Endodermal cell (in vitro differentiated cells): ENCODE results near the gene GARIN5B. TPM values are rescaled to one million over a fixed set of nuclear protein-coding genes. Genes with fewer than 3 reads are reported as not detected.

Source experiments
- DNase-seq: peaks from one replicate; pipeline ENCODE4 v3.0.0-alpha.2; 2017
- H3K27ac ChIP-seq: 2 replicates; pipeline ENCODE4 v1.5.1; 2013; ENCODE audit warnings: mild to moderate bottlenecking, low read depth, low read length, moderate library complexity
- H3K27me3 ChIP-seq: 2 replicates; pipeline ENCODE4 v1.6.1; 2013; ENCODE audit warnings: mild to moderate bottlenecking, low read length, moderate library complexity; ENCODE audit not compliant: insufficient read depth, control insufficient read depth, poor library complexity, severe bottlenecking
- H3K36me3 ChIP-seq: 2 replicates; pipeline ENCODE4 v1.7.0; 2013; ENCODE audit warnings: mild to moderate bottlenecking, low read length, moderate library complexity; ENCODE audit not compliant: control insufficient read depth, insufficient read depth
- H3K4me1 ChIP-seq: one replicate; pipeline ENCODE4 v1.7.0; 2013; ENCODE audit warnings: low read length; ENCODE audit not compliant: control insufficient read depth, insufficient read depth
- H3K4me3 ChIP-seq: 2 replicates; pipeline ENCODE4 v1.5.1; 2013; ENCODE audit warnings: mild to moderate bottlenecking, low read length, moderate library complexity
- H3K9ac ChIP-seq: 2 replicates; pipeline ENCODE4 v1.6.1; 2013; ENCODE audit warnings: mild to moderate bottlenecking, low read length, moderate library complexity; ENCODE audit not compliant: poor library complexity, severe bottlenecking; ENCODE audit errors: extremely low read depth
- H3K9me3 ChIP-seq: 2 replicates; pipeline ENCODE4 v1.6.1; 2013; ENCODE audit warnings: mild to moderate bottlenecking, low read length, moderate library complexity; ENCODE audit not compliant: control insufficient read depth
- H3K27ac Mint-ChIP-seq: 2 replicates; pipeline ENCODE4 v1.8.0; 2020; ENCODE audit warnings: mixed read lengths
- H3K27me3 Mint-ChIP-seq: 2 replicates; pipeline ENCODE4 v1.8.0; 2021; ENCODE audit warnings: mild to moderate bottlenecking, mixed read lengths; ENCODE audit not compliant: insufficient read depth
- H3K36me3 Mint-ChIP-seq: 2 replicates; pipeline ENCODE4 v1.8.0; 2020; ENCODE audit warnings: low read depth, mixed read lengths
- H3K4me1 Mint-ChIP-seq: 2 replicates; pipeline ENCODE4 v1.8.0; 2020; ENCODE audit warnings: mixed read lengths
- H3K4me3 Mint-ChIP-seq: 2 replicates; pipeline ENCODE4 v1.8.0; 2020; ENCODE audit warnings: mild to moderate bottlenecking, moderate library complexity, mixed read lengths
- H3K9me3 Mint-ChIP-seq: 2 replicates; pipeline ENCODE4 v1.8.0; 2020; ENCODE audit warnings: mild to moderate bottlenecking, mixed read lengths
- WGBS, 2 experiments: methylation state at CpG; one replicate each; pipeline versions ENCODE4 v1.1.5 to v1.1.7; 2013; ENCODE audit warnings: missing lambda C conversion rate in 2 of 2, mixed read lengths in 1 of 2; ENCODE audit not compliant: insufficient coverage in 1 of 2, insufficient read length in 1 of 2; 5-methylcytosine and 5-hydroxymethylcytosine counted together
- total RNA-seq, 2 donors: library from RNA; stranded (reverse); fragmentation: NEBNext Ultra II Directional in 1 of 2; extraction: Animal tissue kit (Norgen Biotek cat#: 25700) in 1 of 2; gene quantifications; 2 replicates in 1 of 2; 3 replicates in 1 of 2; pipeline ENCODE4 v1.2.1, GENCODE V29; 2021
- TF ChIP-seq, protein P1 (sequence below): fragments of 200-600 bp; sonication (generic); conservative IDR thresholded peaks from 2 replicates; pipeline ENCODE4 v1.5.0; 2021; ENCODE audit warnings: antibody characterized with exemption, mild to moderate bottlenecking

Gene GARIN5B
- total RNA-seq, 2 donors from 2014 or later: 0.09 to 0.11 TPM

GRCh38 chr19:55310498-55310897, 52.6 kb downstream of the GARIN5B start:
- H3K27me3 Mint-ChIP-seq: no peaks in the 10 kb centered on the region
- no peaks in the 10 kb centered on the region for H3K27me3 ChIP-seq
- H3K4me3 Mint-ChIP-seq: no peak overlapping the region
- peaks cover 46% of the 10 kb centered on the region for H3K36me3 ChIP-seq
- H3K9me3 Mint-ChIP-seq: no peaks in the 10 kb centered on the region
- no peak for DNase-seq
- WGBS, 2 experiments: 89 to 92% methylated on average over 6 to 7 of the region's 7 CpGs
- H3K4me3 ChIP-seq: no peak overlapping the region
- peaks cover 3% of the 10 kb centered on the region for H3K4me1 Mint-ChIP-seq
- TF ChIP-seq, protein P1, sequence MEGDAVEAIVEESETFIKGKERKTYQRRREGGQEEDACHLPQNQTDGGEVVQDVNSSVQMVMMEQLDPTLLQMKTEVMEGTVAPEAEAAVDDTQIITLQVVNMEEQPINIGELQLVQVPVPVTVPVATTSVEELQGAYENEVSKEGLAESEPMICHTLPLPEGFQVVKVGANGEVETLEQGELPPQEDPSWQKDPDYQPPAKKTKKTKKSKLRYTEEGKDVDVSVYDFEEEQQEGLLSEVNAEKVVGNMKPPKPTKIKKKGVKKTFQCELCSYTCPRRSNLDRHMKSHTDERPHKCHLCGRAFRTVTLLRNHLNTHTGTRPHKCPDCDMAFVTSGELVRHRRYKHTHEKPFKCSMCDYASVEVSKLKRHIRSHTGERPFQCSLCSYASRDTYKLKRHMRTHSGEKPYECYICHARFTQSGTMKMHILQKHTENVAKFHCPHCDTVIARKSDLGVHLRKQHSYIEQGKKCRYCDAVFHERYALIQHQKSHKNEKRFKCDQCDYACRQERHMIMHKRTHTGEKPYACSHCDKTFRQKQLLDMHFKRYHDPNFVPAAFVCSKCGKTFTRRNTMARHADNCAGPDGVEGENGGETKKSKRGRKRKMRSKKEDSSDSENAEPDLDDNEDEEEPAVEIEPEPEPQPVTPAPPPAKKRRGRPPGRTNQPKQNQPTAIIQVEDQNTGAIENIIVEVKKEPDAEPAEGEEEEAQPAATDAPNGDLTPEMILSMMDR: no peak
- no peak overlapping the region for H3K9ac ChIP-seq
- no peak overlapping the region for H3K27ac ChIP-seq
- H3K27ac Mint-ChIP-seq: no peak overlapping the region
- peaks cover 45% of the 10 kb centered on the region for H3K36me3 Mint-ChIP-seq
- H3K4me1 ChIP-seq: peaks cover 3% of the 10 kb centered on the region
- H3K9me3 ChIP-seq: no peaks in the 10 kb centered on the region

DNA sequence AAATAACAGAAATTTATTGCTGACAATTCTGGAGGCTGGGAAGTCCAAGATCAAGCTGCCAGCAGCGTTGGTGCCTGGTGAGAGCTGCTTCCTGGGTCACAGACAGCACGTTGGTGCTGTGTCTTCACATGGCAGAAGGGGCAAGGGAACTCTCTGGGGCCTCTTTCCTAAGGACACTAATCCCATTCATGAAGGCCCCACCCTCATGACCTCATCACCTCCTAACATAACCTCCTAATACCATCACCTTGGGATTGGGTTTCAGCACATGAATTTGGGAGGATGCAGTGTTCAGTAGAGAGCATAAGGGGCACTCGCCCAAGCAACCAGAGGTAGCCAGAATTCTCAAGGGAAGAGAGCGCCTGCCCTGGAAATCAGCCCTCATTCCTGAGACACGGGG, 53.6 kb downstream of the GARIN5B start:
- 89 to 95% methylated on average over 3 to 5 of the region's 5 CpGs for WGBS, 2 experiments
- H3K4me1 ChIP-seq: peaks cover 2% of the 10 kb centered on the region
- peaks cover 56% of the 10 kb centered on the region for H3K36me3 ChIP-seq
- no peaks in the 10 kb centered on the region for H3K27me3 ChIP-seq
- Mint-ChIP-seq H3K9me3 (no peaks in the 10 kb centered on the region), H3K27ac (no peak overlapping the region), H3K36me3 (peaks cover 52% of the 10 kb centered on the region), H3K4me1 (peaks cover 3% of the 10 kb centered on the region), H3K27me3 (no peaks in the 10 kb centered on the region), H3K4me3 (no peak overlapping the region)
- H3K27ac ChIP-seq: no peak overlapping the region
- TF ChIP-seq, protein P1: no peak
- H3K4me3 ChIP-seq: no peak overlapping the region
- H3K9me3 ChIP-seq: no peaks in the 10 kb centered on the region
- no peak overlapping the region for H3K9ac ChIP-seq
- no peak for DNase-seq

DNA sequence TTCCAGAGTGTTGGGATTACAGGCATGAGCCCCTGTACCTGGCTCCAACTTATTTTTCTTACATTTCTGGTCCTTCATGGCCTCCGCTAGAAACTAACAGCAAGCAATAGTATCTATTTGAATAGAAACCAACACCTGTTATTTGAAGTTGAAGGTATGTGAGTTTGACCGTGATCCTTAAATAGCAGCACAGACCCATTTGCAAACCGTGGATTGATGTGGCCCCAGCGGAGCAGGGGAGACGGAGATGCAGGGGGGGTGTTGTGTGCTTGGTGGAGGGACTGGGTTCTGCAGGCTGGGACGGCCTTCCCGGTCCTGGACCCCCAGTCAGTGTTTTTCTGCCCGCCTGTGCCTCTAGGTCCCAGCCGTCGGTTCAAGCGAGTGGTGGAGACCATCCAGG, 54.8 kb downstream of the GARIN5B start:
- DNase-seq: no peak
- Histone ChIP-seq H3K4me3 (no peak overlapping the region), H3K27me3 (no peaks in the 10 kb centered on the region), H3K9me3 (no peaks in the 10 kb centered on the region), H3K9ac (no peak overlapping the region), H3K36me3 (peaks cover 67% of the 10 kb centered on the region), H3K27ac (no peak overlapping the region), H3K4me1 (no peaks in the 10 kb centered on the region)
- H3K27ac Mint-ChIP-seq: no peak overlapping the region
- peaks cover 3% of the 10 kb centered on the region for H3K4me1 Mint-ChIP-seq
- WGBS, 2 experiments: 98 to 100% methylated on average over 7 to 11 of the region's 11 CpGs
- TF ChIP-seq, protein P1: no peak
- H3K4me3 Mint-ChIP-seq: no peak overlapping the region
- no peaks in the 10 kb centered on the region for H3K9me3 Mint-ChIP-seq
- H3K27me3 Mint-ChIP-seq: no peaks in the 10 kb centered on the region
- peaks cover 59% of the 10 kb centered on the region for H3K36me3 Mint-ChIP-seq
